Germinal center (tissue), 1 donor: ENCODE results near the gene CASD1.

Source experiments
- DNase-seq: peaks from one replicate; pipeline ENCODE4 v3.0.0; 2012; ENCODE audit warnings: mixed read lengths, low spot score

CASD1 gene

GRCh38 chr7:94584113-94584512 is 74.5 kb downstream of the CASD1 start:
- DNase-seq, result no peak

GRCh38 chr7:94588075-94588474 is 78.5 kb downstream of the CASD1 start:
- DNase-seq, result no peak

- peak; percentile 11 for DNase-seq
Observed at GRCh38 chr7:94590526-94591162, 81.0 kb downstream of the CASD1 start.

GRCh38 chr7:94591176-94591575 is 81.6 kb downstream of the CASD1 start:
- DNase-seq, result peak; percentile 30

GRCh38 chr7:94594882-94595281 is 85.3 kb downstream of the CASD1 start:
- no peak for DNase-seq

GRCh38 chr7:94595717-94596116 is 86.1 kb downstream of the CASD1 start:
- DNase-seq, result no peak

GRCh38 chr7:94600267-94600666 is 90.7 kb downstream of the CASD1 start:
- no peak for DNase-seq

GRCh38 chr7:94602181-94602580 is 92.6 kb downstream of the CASD1 start:
- no peak for DNase-seq

GRCh38 chr7:94605031-94605430 is 95.4 kb downstream of the CASD1 start:
- no peak for DNase-seq
